Caco-2 (cell line): ENCODE data around the gene NUMB. TPM values are rescaled to one million over a fixed set of nuclear protein-coding genes. Genes with fewer than 3 reads are reported as not detected.

Experiments used
- BruUV-seq: library from RNA; stranded (reverse); fragments of 400-500 nt; replicated peaks from 2 replicates; lab custom pipeline; 2021; lab: Mats Ljungman, UMichigan
- CTCF ChIA-PET: fragments of 300-600 bp; sonication (Branson Sonifier 250); formaldehyde crosslinking; loops from one replicate; lab custom pipeline; 2022; ENCODE audit warnings: antibody characterized with exemption; lab: Charles Lee
- POLR2A ChIA-PET: fragments of 300-600 bp; sonication (Branson Sonifier 250); formaldehyde crosslinking; loops from one replicate; lab custom pipeline; 2022; ENCODE audit warnings: antibody characterized with exemption; lab: Charles Lee
- DNase-seq, 2 experiments: peaks; one replicate each; pipeline versions ENCODE4 v3.0.0 to v3.0.0-alpha.2; 2020 to 2022
- H3K27me3 ChIP-seq: replicated peaks from 2 replicates; pipeline ENCODE4 v1.6.0; 2011; ENCODE audit warnings: low read length; ENCODE audit not compliant: control insufficient read depth, insufficient read depth
- H3K36me3 ChIP-seq: 2 replicates; pipeline ENCODE4 v1.5.1; 2011; ENCODE audit warnings: low read length; ENCODE audit not compliant: control insufficient read depth, insufficient read depth
- H3K4me1 ChIP-seq: fragments of 250-450 bp; sonication (Bioruptor Pico); 2 replicates; pipeline ENCODE4 v1.5.1; 2020; ENCODE audit warnings: mild to moderate bottlenecking
- H3K4me3 ChIP-seq: 2 replicates; pipeline ENCODE4 v1.5.1; 2011; ENCODE audit warnings: low read depth, mild to moderate bottlenecking, control low read depth, low read length
- H3K9me3 ChIP-seq: fragments of 250-450 bp; sonication (Bioruptor Pico); 2 replicates; pipeline ENCODE4 v1.5.1; 2020; ENCODE audit warnings: mild to moderate bottlenecking, moderate library complexity
- H3K27ac Mint-ChIP-seq: one replicate; pipeline ENCODE4 v1.8.0; 2022; ENCODE audit warnings: mixed read lengths; ENCODE audit not compliant: unreplicated experiment
- H3K27me3 Mint-ChIP-seq: one replicate; pipeline ENCODE4 v1.8.0; 2022; ENCODE audit warnings: mixed read lengths; ENCODE audit not compliant: insufficient read depth, unreplicated experiment
- H3K36me3 Mint-ChIP-seq: one replicate; pipeline ENCODE4 v1.8.0; 2022; ENCODE audit warnings: mild to moderate bottlenecking, mixed read lengths; ENCODE audit not compliant: insufficient read depth, unreplicated experiment
- H3K4me1 Mint-ChIP-seq: one replicate; pipeline ENCODE4 v1.8.0; 2022; ENCODE audit warnings: low read depth, mixed read lengths; ENCODE audit not compliant: unreplicated experiment
- H3K4me3 Mint-ChIP-seq: one replicate; pipeline ENCODE4 v1.8.0; 2022; ENCODE audit warnings: mild to moderate bottlenecking, moderate library complexity, mixed read lengths; ENCODE audit not compliant: unreplicated experiment
- H3K9me3 Mint-ChIP-seq: one replicate; pipeline ENCODE4 v1.8.0; 2022; ENCODE audit warnings: mixed read lengths; ENCODE audit not compliant: unreplicated experiment
- CTCF ChIP-seq, 2 experiments: fragments of 200-600 bp in 1 of 2; IDR thresholded peaks; 1 replicate in 1 of 2; 2 replicates in 1 of 2; pipeline versions ENCODE4 v1.5.1 to v1.8.0; 2011 to 2022; ENCODE audit warnings: antibody characterized with exemption in 1 of 2, control low read depth in 1 of 2, inconsistent platforms in 1 of 2, low read depth in 1 of 2, low read length in 1 of 2, mild to moderate bottlenecking in 1 of 2, moderate library complexity in 1 of 2; ENCODE audit not compliant: insufficient read depth in 1 of 2, severe bottlenecking in 1 of 2, unreplicated experiment in 1 of 2
- intact Hi-C: fragments of 100-400 bp; cut with micrococcal nuclease; formaldehyde crosslinking; loops from one replicate; pipeline ENCODE4 v1.10.0; 2022; ENCODE audit not compliant: unreplicated experiment
- total RNA-seq: library from RNA; stranded (reverse); gene quantifications from 2 replicates; pipeline ENCODE4 v1.2.3, GENCODE V29; 2022

NUMB gene
- total RNA-seq, 1 experiment from 2014 or later: 67.6 TPM

- Mint-ChIP-seq H3K27ac (peak overlapping the region; percentile 4), H3K4me3 (peak overlapping the region; percentile 62), H3K4me1 (peaks cover 15% of the 10 kb centered on the region), H3K36me3 (no peaks in the 10 kb centered on the region), H3K27me3 (no peaks in the 10 kb centered on the region), H3K9me3 (no peaks in the 10 kb centered on the region)
- ChIA-PET POLR2A (no interaction called here), CTCF (no interaction called here)
- no peak for DNase-seq
- peaks cover 33% of the 10 kb centered on the region for H3K4me1 ChIP-seq
- H3K4me3 ChIP-seq: no peak overlapping the region
- no TSS peak for BruUV-seq
- no peaks in the 10 kb centered on the region for H3K27me3 ChIP-seq
- no peak for TF ChIP-seq CTCF (IDR thresholded peaks at IDR 0.05; ENCODE audit: insufficient read depth in 1 of 2, low read depth in 1 of 2, low read length in 1 of 2, severe bottlenecking in 1 of 2, unreplicated experiment in 1 of 2)
- intact Hi-C loops: loop anchor here (5.0 kb wide), 1 partner anchor 46 kb away; no protein-coding TSS in a partner anchor
- no peaks in the 10 kb centered on the region for H3K9me3 ChIP-seq
- H3K36me3 ChIP-seq: no peaks in the 10 kb centered on the region
Measured at GRCh38 chr14:73236752-73237218, 221.6 kb downstream of the NUMB start.

GRCh38 chr14:73236157-73236556 lies 222.2 kb downstream of the NUMB start:
- no peak for TF ChIP-seq CTCF (IDR thresholded peaks at IDR 0.05; ENCODE audit: insufficient read depth in 1 of 2, low read depth in 1 of 2, low read length in 1 of 2, severe bottlenecking in 1 of 2, unreplicated experiment in 1 of 2)
- BruUV-seq: no TSS peak
- Mint-ChIP-seq H3K9me3 (no peaks in the 10 kb centered on the region), H3K27ac (peak overlapping the region; percentile 88), H3K27me3 (no peaks in the 10 kb centered on the region), H3K4me1 (peaks cover 15% of the 10 kb centered on the region), H3K36me3 (no peaks in the 10 kb centered on the region), H3K4me3 (peak overlapping the region; percentile 68)
- Histone ChIP-seq H3K4me1 (peaks cover 33% of the 10 kb centered on the region), H3K4me3 (no peak overlapping the region), H3K36me3 (no peaks in the 10 kb centered on the region), H3K9me3 (no peaks in the 10 kb centered on the region), H3K27me3 (no peaks in the 10 kb centered on the region)
- intact Hi-C loops: loop anchor here (5.0 kb wide), 1 partner anchor 46 kb away; no protein-coding TSS in a partner anchor
- CTCF ChIA-PET: interaction anchor here (0.8 to 1.0 kb wide), 2 partner anchors 58 to 236 kb away, joined by 6 read pairs; no protein-coding TSS in a partner anchor
- no peak for DNase-seq
- POLR2A ChIA-PET: no interaction called here

- H3K9me3 ChIP-seq: no peaks in the 10 kb centered on the region
- H3K27me3 Mint-ChIP-seq: no peaks in the 10 kb centered on the region
Measured at GRCh38 chr14:73235531-73236155, 222.7 kb downstream of the NUMB start.

More at GRCh38 chr14:73235531-73236155, 222.7 kb downstream of the NUMB start:
- no peaks in the 10 kb centered on the region for H3K36me3 ChIP-seq
- BruUV-seq: no TSS peak
- no peak for TF ChIP-seq CTCF (IDR thresholded peaks at IDR 0.05; ENCODE audit: insufficient read depth in 1 of 2, low read depth in 1 of 2, low read length in 1 of 2, severe bottlenecking in 1 of 2, unreplicated experiment in 1 of 2)
- CTCF ChIA-PET: interaction anchor here (0.6 to 1.0 kb wide), 4 partner anchors 35 to 255 kb away, joined by 3 to 6 read pairs (median 4); partner anchors contain the start of gene RIOX1
- DNase-seq: peak; percentile 56 to 74
- Mint-ChIP-seq H3K9me3 (no peaks in the 10 kb centered on the region), H3K4me3 (peak overlapping the region; percentile 68), H3K4me1 (peaks cover 15% of the 10 kb centered on the region), H3K27ac (peak overlapping the region; percentile 88), H3K36me3 (no peaks in the 10 kb centered on the region)
- peaks cover 33% of the 10 kb centered on the region for H3K4me1 ChIP-seq
- intact Hi-C loops: loop anchor here (5.0 kb wide), 1 partner anchor 47 kb away; no protein-coding TSS in a partner anchor
- H3K4me3 ChIP-seq: 0 out of 2 replicates have a peak overlapping the region, but pooled peaks have one; percentile 8
- no peaks in the 10 kb centered on the region for H3K27me3 ChIP-seq
- POLR2A ChIA-PET: interaction anchor here (0.5 kb wide), 2 partner anchors 159 to 227 kb away, joined by 3 read pairs; no protein-coding TSS in a partner anchor
